Right lobe of liver (tissue), 6 donors: ENCODE measurements around the gene VPS26A. TPM values are rescaled to one million over a fixed set of nuclear protein-coding genes. Genes with fewer than 3 reads are reported as not detected.
A peak's percentile ranks its signal among the peaks of the same experiment; 100 is the strongest.

ENCODE experiments used
- ATAC-seq, 4 donors: fragments of 200-7000 bp; cut with Tn5 transposase; one replicate each; pipeline ENCODE4 v1.9.1; 2020; ENCODE audit warnings: mild to moderate bottlenecking in 4 of 4, moderate library complexity in 4 of 4
- DNase-seq, 3 donors: peaks; one replicate each; pipeline ENCODE4 v3.0.0-alpha.2; 2020
- H3K27ac ChIP-seq, 3 donors: fragments of 200-600 bp; one replicate each; pipeline ENCODE4 v1.8.0; 2022
- H3K27me3 ChIP-seq, 2 donors: fragments of 200-600 bp; one replicate each; pipeline ENCODE4 v1.8.0; 2022
- H3K36me3 ChIP-seq, 4 donors: fragments of 200-600 bp; sonication (generic) in 1 of 4; one replicate each; pipeline versions ENCODE4 v1.5.1 to v1.8.0; 2017 to 2022; ENCODE audit warnings: control low read depth in 1 of 4
- H3K4me1 ChIP-seq, 4 donors: fragments of 200-600 bp; sonication (generic) in 1 of 4; one replicate each; pipeline versions ENCODE4 v1.5.1 to v1.8.0; 2017 to 2022; ENCODE audit warnings: control low read depth in 1 of 4
- H3K4me3 ChIP-seq, 3 donors: fragments of 200-600 bp; one replicate each; pipeline ENCODE4 v1.8.0; 2022
- H3K9me3 ChIP-seq, 4 donors: fragments of 200-600 bp; sonication (generic) in 1 of 4; one replicate each; pipeline versions ENCODE4 v1.5.1 to v1.8.0; 2017 to 2022; ENCODE audit warnings: control low read depth in 1 of 4
- CTCF ChIP-seq, 4 donors: fragments of 200-600 bp in 3 of 4; fragments of 450-650 bp in 1 of 4; IDR thresholded peaks; one replicate each; pipeline versions ENCODE4 v1.5.1 to v1.8.0; 2016 to 2022; ENCODE audit warnings: antibody characterized with exemption in 4 of 4, mild to moderate bottlenecking in 2 of 4
- POLR2A ChIP-seq: fragments of 450-650 bp; IDR thresholded peaks from one replicate; pipeline ENCODE4 v1.6.1; 2017; ENCODE audit warnings: antibody characterized with exemption, mild to moderate bottlenecking
- WGBS: methylation state at CpG from one replicate; pipeline ENCODE4 v1.1.6; 2018; ENCODE audit warnings: low coverage, low lambda C conversion rate; ENCODE audit not compliant: insufficient coverage; ENCODE audit errors: missing lambda C conversion rate; 5-methylcytosine and 5-hydroxymethylcytosine counted together
- intact Hi-C, 2 donors: fragments of 100-400 bp; cut with DNase I; formaldehyde crosslinking; loops; one replicate each; pipeline versions ENCODE4 v1.11.2 to v1.14.1; 2022
- total RNA-seq, 6 experiments: library from RNA; depleted of rRNA in 2 of 6; stranded (reverse); fragments of >200 nt in 2 of 6; fragmentation: NEBNext Ultra II Directional in 3 of 6; extraction: Animal tissue kit (Norgen Biotek cat#: 25700) in 3 of 6; gene quantifications; one replicate each; pipeline versions ENCODE4 v1.1.0 to v1.2.4, GENCODE V29; 2016 to 2023
- donor health status: DM: no; HTN: yes; CAD: no.
- donor health status: DM: no; HTN: no; CAD: no.
- donor health status: DM: no; HTN: no; CAD: no.
- donor health status: DM: no; HTN: yes; CAD: no.
- donor health status: DM: no; HTN: yes; CAD: no.

The VPS26A gene
- total RNA-seq, 6 experiments from 2014 or later, result 13.3 to 24.7 (median 19.3) TPM

GRCh38 chr10:69104994-69105790, 18.8 kb upstream of the VPS26A start:
- Histone ChIP-seq H3K4me1 (no peaks in the 10 kb centered on the region), H3K36me3 (no peaks in the 10 kb centered on the region), H3K27ac (no peak overlapping the region), H3K4me3 (no peak overlapping the region), H3K9me3 (no peaks in the 10 kb centered on the region), H3K27me3 (no peaks in the 10 kb centered on the region)
- peak in 1 of 4 donors; percentile 14 for ATAC-seq
- intact Hi-C loops, result no loop called here
- TF ChIP-seq CTCF (IDR thresholded peaks at IDR 0.05) (no peak), POLR2A (no peak)
- no peak for DNase-seq
- WGBS, result 100% methylated on average over 1 of the region's 1 CpG

GRCh38 chr10:69107176-69107490, 16.8 kb upstream of the VPS26A start:
- TF ChIP-seq POLR2A, result no peak
- TF ChIP-seq CTCF (IDR thresholded peaks at IDR 0.05), result no peak
- Histone ChIP-seq H3K36me3 (no peaks in the 10 kb centered on the region), H3K4me3 (no peak overlapping the region), H3K27me3 (no peaks in the 10 kb centered on the region), H3K9me3 (no peaks in the 10 kb centered on the region), H3K27ac (no peak overlapping the region), H3K4me1 (no peaks in the 10 kb centered on the region)
- intact Hi-C loops, result no loop called here
- ATAC-seq (no peak), DNase-seq (no peak)

- WGBS, result no CpG with 5 or more reads among the region's 2 CpGs
- no peak for TF ChIP-seq CTCF (IDR thresholded peaks at IDR 0.05)
- TF ChIP-seq POLR2A, result no peak
- H3K36me3 ChIP-seq, result no peaks in the 10 kb centered on the region
- H3K27ac ChIP-seq, result no peak overlapping the region
- intact Hi-C loops, result no loop called here
- no peaks in the 10 kb centered on the region for H3K27me3 ChIP-seq
- no peaks in the 10 kb centered on the region for H3K9me3 ChIP-seq
- no peak overlapping the region for H3K4me3 ChIP-seq
- no peak for ATAC-seq
- no peak for DNase-seq
- H3K4me1 ChIP-seq, result no peaks in the 10 kb centered on the region
Measured at GRCh38 chr10:69107699-69108098, 16.3 kb upstream of the VPS26A start.

GRCh38 chr10:69119896-69120295, 4.1 kb upstream of the VPS26A start:
- no peaks in the 10 kb centered on the region for H3K36me3 ChIP-seq
- no peaks in the 10 kb centered on the region for H3K27me3 ChIP-seq
- no peak overlapping the region for H3K27ac ChIP-seq
- DNase-seq (no peak), ATAC-seq (no peak)
- H3K4me3 ChIP-seq, result no peak overlapping the region
- H3K9me3 ChIP-seq, result no peaks in the 10 kb centered on the region
- intact Hi-C loops, result no loop called here
- TF ChIP-seq POLR2A (no peak), CTCF (IDR thresholded peaks at IDR 0.05) (no peak)
- no peaks in the 10 kb centered on the region for H3K4me1 ChIP-seq
- 36% methylated on average over 1 of the region's 1 CpG for WGBS
